Thyroid gland (tissue), 4 donors: ENCODE measurements around the gene SNCAIP. TPM values are rescaled to one million over a fixed set of nuclear protein-coding genes. Genes with fewer than 3 reads are reported as not detected.

ENCODE experiments used
- DNase-seq, 2 donors: peaks; one replicate each; pipeline ENCODE4 v3.0.0-alpha.2; 2019
- H3K27ac ChIP-seq, 3 donors: fragments of 200-600 bp; sonication (generic); 1 replicate in 2 of 3; 2 replicates in 1 of 3; pipeline ENCODE4 v1.5.1; 2016 to 2019; ENCODE audit warnings: mild to moderate bottlenecking in 1 of 3, moderate library complexity in 1 of 3
- H3K27me3 ChIP-seq: fragments of 200-600 bp; sonication (generic); one replicate; pipeline ENCODE4 v1.5.1; 2019
- H3K36me3 ChIP-seq, 2 donors: fragments of 200-600 bp; sonication (generic); one replicate each; pipeline ENCODE4 v1.5.1; 2016 to 2019
- H3K4me1 ChIP-seq, 2 donors: fragments of 200-600 bp; sonication (generic); one replicate each; pipeline ENCODE4 v1.5.1; 2017 to 2019
- H3K4me3 ChIP-seq, 3 donors: fragments of 200-600 bp; sonication (generic); replicated peaks in 1 of 3; 1 replicate in 2 of 3; 2 replicates in 1 of 3; pipeline ENCODE4 v1.5.1; 2016; ENCODE audit warnings: mild to moderate bottlenecking in 1 of 3
- H3K9me3 ChIP-seq: fragments of 200-600 bp; sonication (generic); one replicate; pipeline ENCODE4 v1.5.1; 2017
- CTCF ChIP-seq, 6 experiments: fragments of 200-600 bp in 3 of 6; fragments of 450-650 bp in 3 of 6; sonication (generic) in 3 of 6; IDR thresholded peaks; one replicate each; pipeline ENCODE4 v1.5.1; 2016 to 2019; ENCODE audit warnings: antibody characterized with exemption in 6 of 6, mild to moderate bottlenecking in 2 of 6, inconsistent platforms in 1 of 6, moderate library complexity in 1 of 6
- POLR2A ChIP-seq, 2 donors: fragments of 450-650 bp; IDR thresholded peaks; one replicate each; pipeline ENCODE4 v1.6.1; 2017; ENCODE audit warnings: antibody characterized with exemption in 2 of 2, mild to moderate bottlenecking in 2 of 2, moderate library complexity in 1 of 2
- WGBS, 2 donors: methylation state at CpG; one replicate each; pipeline ENCODE4 v1.1.5; 2017; 5-methylcytosine and 5-hydroxymethylcytosine counted together
- intact Hi-C: fragments of 100-400 bp; cut with DNase I; formaldehyde crosslinking; loops from one replicate; pipeline ENCODE4 v1.15.1; 2023
- total RNA-seq, 4 donors: library from RNA; depleted of rRNA; stranded (reverse); fragments of >200 nt; gene quantifications; one replicate each; pipeline ENCODE4 v1.2.3, GENCODE V29; 2016

Gene SNCAIP
- total RNA-seq, 4 donors from 2014 or later = 4.0 to 12.8 (median 9.8) TPM

GRCh38 chr5:122354293-122354692, 42.3 kb downstream of the SNCAIP start:
- intact Hi-C loops = no loop called here

DNA sequence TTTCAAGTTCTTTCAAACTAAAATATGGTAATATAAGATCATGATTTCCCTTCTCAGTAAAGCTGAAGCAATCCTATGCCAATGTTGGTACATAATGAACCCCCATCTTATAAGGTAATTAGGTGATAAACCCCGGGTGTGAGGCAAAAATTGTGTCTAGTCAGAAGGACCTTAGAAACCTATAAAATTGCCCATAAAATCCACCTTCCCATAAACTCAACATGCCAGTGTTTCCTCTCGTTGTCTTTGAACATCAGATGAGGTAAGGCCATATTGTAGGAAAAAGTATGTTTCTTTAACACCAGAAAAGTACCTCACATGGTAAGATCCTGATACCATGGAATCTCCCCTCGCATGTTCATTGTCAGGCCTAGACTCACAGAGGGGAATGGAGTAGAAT, 43.3 kb downstream of the SNCAIP start:
- Histone ChIP-seq H3K27ac (no peak overlapping the region), H3K27me3 (no peaks in the 10 kb centered on the region), H3K4me3 (no peak overlapping the region), H3K36me3 (no peaks in the 10 kb centered on the region), H3K9me3 (no peaks in the 10 kb centered on the region), H3K4me1 (no peaks in the 10 kb centered on the region)
- intact Hi-C loops = no loop called here
- TF ChIP-seq POLR2A (IDR thresholded peaks at IDR 0.05) = no peak
- TF ChIP-seq CTCF (IDR thresholded peaks at IDR 0.05) = no peak
- DNase-seq = no peak
- 90 to 91% methylated on average over 3 of the region's 3 CpGs for WGBS, 2 donors

More at GRCh38 chr5:122354293-122354692, 42.3 kb downstream of the SNCAIP start:
- TF ChIP-seq CTCF (IDR thresholded peaks at IDR 0.05) (no peak), POLR2A (IDR thresholded peaks at IDR 0.05) (no peak)
- H3K36me3 ChIP-seq = no peaks in the 10 kb centered on the region
- 60 to 77% methylated on average over 3 of the region's 3 CpGs for WGBS, 2 donors
- H3K4me3 ChIP-seq = no peak overlapping the region
- no peaks in the 10 kb centered on the region for H3K9me3 ChIP-seq
- no peak overlapping the region for H3K27ac ChIP-seq
- DNase-seq = no peak
- H3K27me3 ChIP-seq = no peaks in the 10 kb centered on the region
- H3K4me1 ChIP-seq = no peaks in the 10 kb centered on the region

DNA sequence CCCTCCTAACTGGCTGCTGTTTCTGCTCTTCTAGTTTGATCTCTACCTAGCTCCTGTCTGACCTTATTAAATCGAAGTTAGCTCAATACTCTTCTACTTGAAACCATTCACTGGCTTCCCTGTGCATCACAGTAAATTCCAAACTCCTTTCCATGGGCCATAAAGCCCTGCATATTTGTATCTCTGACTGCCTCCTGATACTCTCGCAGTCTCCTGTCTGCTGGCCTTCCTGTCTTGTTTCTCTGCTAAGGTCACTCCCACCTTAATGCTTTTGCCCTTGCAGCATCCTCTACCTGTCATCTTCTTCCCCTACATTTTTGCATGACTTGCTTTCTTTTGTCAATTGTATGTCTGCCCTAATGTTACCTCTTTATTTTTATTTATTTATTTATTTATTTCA, 44.8 kb downstream of the SNCAIP start:
- Histone ChIP-seq H3K4me1 (no peaks in the 10 kb centered on the region), H3K9me3 (no peaks in the 10 kb centered on the region), H3K27ac (no peak overlapping the region), H3K36me3 (no peaks in the 10 kb centered on the region), H3K27me3 (no peaks in the 10 kb centered on the region), H3K4me3 (no peak overlapping the region)
- intact Hi-C loops = no loop called here
- TF ChIP-seq CTCF (IDR thresholded peaks at IDR 0.05) = no peak
- TF ChIP-seq POLR2A (IDR thresholded peaks at IDR 0.05) = no peak
- DNase-seq = no peak
- WGBS, 2 donors = 85 to 90% methylated on average over 2 of the region's 2 CpGs

DNA sequence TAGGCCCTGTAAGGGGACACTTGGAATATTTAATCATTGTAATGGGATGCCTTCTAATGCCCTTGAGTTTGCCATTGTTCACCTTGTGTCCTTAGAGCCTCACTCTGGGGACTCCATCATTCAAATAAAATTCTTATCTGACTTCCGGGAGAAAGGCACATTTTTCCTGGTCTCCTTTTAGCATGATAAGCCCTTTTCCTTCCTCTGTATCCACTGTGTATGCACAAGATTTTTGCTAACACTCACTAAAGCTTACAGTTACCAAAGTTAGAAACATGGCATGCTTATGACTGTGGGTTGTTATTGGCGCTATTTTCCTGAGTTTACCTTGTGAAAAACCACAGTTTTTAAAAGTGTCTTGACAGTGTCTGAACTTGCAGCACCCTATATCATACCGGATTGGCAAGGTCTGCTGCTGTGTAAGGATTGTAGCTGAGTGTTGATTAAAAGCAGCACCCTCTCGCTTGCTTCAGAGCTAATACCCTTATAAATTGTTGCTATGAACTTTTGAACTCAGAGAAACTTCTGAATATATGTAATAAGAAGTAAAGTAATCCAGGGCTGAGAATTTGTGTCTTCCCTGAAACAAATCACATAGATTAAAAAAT, 46.4 kb downstream of the SNCAIP start:
- H3K9me3 ChIP-seq = no peaks in the 10 kb centered on the region
- H3K27ac ChIP-seq = no peak overlapping the region
- no peaks in the 10 kb centered on the region for H3K27me3 ChIP-seq
- H3K4me1 ChIP-seq = no peaks in the 10 kb centered on the region
- WGBS, 2 donors = 53 to 63% methylated on average over 4 of the region's 4 CpGs
- no peak for TF ChIP-seq POLR2A (IDR thresholded peaks at IDR 0.05)
- no peak for TF ChIP-seq CTCF (IDR thresholded peaks at IDR 0.05)
- intact Hi-C loops = no loop called here
- no peaks in the 10 kb centered on the region for H3K36me3 ChIP-seq
- DNase-seq = no peak
- no peak overlapping the region for H3K4me3 ChIP-seq

- Histone ChIP-seq H3K27ac (no peak overlapping the region), H3K4me3 (no peak overlapping the region), H3K9me3 (no peaks in the 10 kb centered on the region), H3K27me3 (no peaks in the 10 kb centered on the region), H3K4me1 (no peaks in the 10 kb centered on the region), H3K36me3 (no peaks in the 10 kb centered on the region)
- intact Hi-C loops = no loop called here
- 82 to 94% methylated on average over 4 of the region's 4 CpGs for WGBS, 2 donors
- DNase-seq = no peak
- no peak for TF ChIP-seq POLR2A (IDR thresholded peaks at IDR 0.05)
- no peak for TF ChIP-seq CTCF (IDR thresholded peaks at IDR 0.05)
These were observed 50.3 kb downstream of the SNCAIP start for GRCh38 chr5:122362361-122362760.
